HL-60 (cell line): ENCODE data around the gene SCN4A.
"Not testable (repeated sequence)": the region's sequence is repeated elsewhere in the genome, so short reads cannot be mapped to it uniquely, and the experiment has no call there.

Source experiments
- DNase-seq, 2 experiments: peaks; one replicate each; pipeline ENCODE4 v3.0.0-alpha.2; 2010 to 2020; ENCODE audit warnings: low read depth in 1 of 2, low spot score in 1 of 2
- H3K27ac ChIP-seq: fragments of 250-450 bp; sonication (Bioruptor Pico); replicated peaks from 2 replicates; pipeline ENCODE4 v1.5.1; 2020; ENCODE audit warnings: mild to moderate bottlenecking, moderate library complexity
- H3K27me3 ChIP-seq: fragments of 250-450 bp; sonication (Bioruptor Pico); 2 replicates; pipeline ENCODE4 v1.5.1; 2021; ENCODE audit warnings: mild to moderate bottlenecking, moderate library complexity; ENCODE audit not compliant: insufficient read depth, poor library complexity, severe bottlenecking
- H3K4me3 ChIP-seq: replicated peaks from 2 replicates; pipeline ENCODE4 v1.5.1; 2011; ENCODE audit warnings: mild to moderate bottlenecking, control low read depth, low read length; ENCODE audit not compliant: insufficient read depth

SCN4A gene

DNA sequence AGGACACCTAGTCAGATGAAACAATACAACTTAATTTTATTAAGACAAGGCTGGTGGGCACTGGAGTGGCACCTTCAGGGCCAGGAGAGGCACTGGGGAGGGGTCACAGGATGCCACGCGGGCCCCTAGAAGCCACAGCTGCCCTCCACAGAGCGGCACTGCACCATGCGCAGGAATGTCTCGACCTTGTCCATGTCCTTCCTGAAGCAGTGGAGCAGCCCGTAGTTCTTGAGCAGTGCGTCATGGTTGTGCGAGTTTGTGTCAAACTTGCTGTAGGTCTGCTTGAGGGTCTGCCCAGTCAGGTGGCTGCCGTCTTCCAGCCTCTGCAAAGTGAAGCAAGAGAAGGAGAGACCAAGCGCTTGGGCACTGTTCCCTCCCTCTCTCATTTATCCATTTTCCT lies 63.1 kb downstream of the SCN4A start:
- H3K27ac ChIP-seq, H3K4me3 ChIP-seq, DNase-seq, H3K27me3 ChIP-seq: not testable (repeated sequence)

DNA sequence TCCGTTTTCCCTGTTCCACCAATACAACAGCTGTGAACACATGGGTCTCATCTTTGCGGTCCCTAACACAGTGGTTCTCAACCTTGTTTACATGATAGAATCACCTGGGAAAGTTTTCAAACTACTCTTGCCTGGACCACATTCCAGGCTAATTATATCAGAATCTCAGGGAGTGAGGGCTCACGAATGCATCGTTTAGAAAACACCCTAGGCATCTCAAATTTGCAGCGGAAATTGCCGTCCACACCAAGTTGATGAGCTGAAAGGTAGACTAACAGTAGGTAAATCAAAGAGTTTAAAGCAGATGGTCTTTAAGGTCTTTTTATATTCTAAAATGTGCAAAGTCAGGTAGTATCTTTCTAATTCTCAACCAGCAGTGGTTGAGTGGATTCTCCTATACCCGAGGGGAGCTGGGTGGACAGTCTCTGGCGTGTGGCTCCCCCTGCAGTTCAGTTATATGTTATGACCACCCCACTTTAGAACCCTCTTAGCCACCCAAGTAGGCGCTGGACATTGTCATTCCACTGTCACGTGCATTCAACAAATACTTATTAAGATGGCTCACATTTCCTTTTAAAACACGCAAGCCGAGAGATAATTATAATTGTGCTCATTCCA lies 65.4 kb downstream of the SCN4A start:
- DNase-seq, H3K4me3 ChIP-seq, H3K27me3 ChIP-seq, H3K27ac ChIP-seq: not testable (repeated sequence)

GRCh38 chr17:63904796-63905195 lies 67.9 kb downstream of the SCN4A start:
- not testable (repeated sequence) for DNase-seq, H3K27ac ChIP-seq, H3K27me3 ChIP-seq, H3K4me3 ChIP-seq

- H3K27ac ChIP-seq, H3K4me3 ChIP-seq, H3K27me3 ChIP-seq: not testable (repeated sequence)
- DNase-seq, result peak in 1 of 2 experiments; percentile 24
These were observed 68.9 kb downstream of the SCN4A start for GRCh38 chr17:63903787-63904201.

- DNase-seq, result not testable (repeated sequence)
These were observed 70.7 kb downstream of the SCN4A start for GRCh38 chr17:63901971-63902370.

DNA sequence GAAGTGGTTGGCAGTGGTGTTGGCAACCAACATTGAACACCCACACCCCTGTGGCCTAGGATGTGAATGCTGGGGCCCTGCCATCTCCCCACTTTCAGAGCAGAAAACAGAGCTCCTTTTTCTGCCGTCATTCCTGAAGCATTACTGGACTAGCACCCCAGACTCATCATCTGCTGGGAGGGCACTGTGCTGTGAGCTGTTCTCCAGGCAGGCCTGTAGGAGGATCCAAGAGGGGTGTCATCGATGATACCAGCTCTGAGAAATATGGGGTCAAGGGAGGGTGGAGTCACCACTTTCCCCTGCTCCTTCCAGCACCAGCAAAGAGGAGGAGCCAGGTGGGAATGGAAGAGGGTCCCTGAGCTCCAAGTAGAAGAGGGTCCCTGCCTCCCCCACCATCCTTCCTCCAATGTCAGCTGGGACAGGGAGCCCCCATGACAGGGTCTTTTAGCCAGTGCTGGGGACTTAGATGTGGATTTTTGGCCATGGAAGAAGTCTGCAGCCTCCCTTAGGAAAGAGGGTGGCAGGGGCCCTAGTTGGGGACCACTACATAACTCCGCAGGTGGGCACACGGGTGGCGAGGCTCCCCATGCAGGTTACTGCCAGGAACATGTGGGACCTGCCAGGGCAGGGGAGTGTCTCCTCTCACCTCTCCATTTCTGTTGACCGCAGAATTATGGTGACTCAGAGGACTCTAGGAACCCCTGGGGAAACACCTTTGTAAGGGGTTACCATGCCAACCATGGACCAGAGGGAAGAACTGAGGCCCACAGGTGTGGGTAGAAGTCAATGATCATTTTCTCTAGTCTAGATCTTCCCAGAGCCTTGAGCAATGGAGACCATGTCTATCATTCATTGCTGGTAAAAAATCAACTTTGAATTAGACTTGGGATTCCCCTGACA lies 73.6 kb downstream of the SCN4A start:
- H3K27ac ChIP-seq, H3K4me3 ChIP-seq, H3K27me3 ChIP-seq, DNase-seq: not testable (repeated sequence)

More at GRCh38 chr17:63901971-63902370, 70.7 kb downstream of the SCN4A start:
- H3K4me3 ChIP-seq, H3K27ac ChIP-seq, H3K27me3 ChIP-seq: not testable (repeated sequence)

DNA sequence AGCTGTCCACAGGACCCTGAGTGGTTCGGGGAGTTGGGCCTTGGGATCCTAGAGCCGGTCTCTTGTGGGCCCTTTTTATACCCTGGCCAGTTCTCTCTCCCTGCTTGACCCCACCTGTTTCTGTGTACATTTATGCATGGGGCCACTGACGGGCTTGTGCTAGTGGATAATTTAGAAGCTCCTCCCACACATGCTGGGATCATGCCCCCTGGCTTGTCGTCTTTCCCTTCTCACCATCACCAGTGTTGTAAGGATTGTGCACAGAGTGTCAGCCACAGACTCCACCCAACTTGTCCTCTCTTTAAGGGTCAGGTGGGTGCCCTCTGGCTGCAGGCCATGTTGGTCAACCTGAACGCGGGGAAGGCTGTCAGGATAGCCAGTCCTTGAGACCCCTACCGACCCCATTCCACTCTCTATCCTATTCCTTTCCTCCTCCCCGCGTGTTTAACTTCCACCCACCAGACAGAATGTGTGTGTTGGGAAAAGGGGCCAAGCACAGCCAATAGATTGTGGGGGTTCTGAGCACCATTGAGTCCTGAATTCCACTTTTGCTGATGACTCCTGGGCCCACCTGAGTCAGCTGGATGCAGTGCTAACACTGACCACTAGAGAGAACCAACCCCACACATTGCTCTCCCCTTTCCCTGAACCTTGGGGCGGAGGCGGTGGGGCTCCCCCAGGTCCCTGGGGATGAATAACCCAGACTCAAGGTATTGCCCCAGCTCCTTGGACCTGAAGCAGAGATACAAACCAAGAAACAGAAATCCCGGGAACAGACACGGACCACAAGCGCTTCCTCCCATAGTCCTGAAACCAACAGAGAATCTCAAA lies 76.0 kb downstream of the SCN4A start, which contains the start of gene CSH1:
TSS of gene CSH1 (minus strand) at position 51 of the 831 bp plus-strand sequence. CDS start 63 bp downstream, outside the sequence.
- not testable (repeated sequence) for H3K27ac ChIP-seq, DNase-seq, H3K27me3 ChIP-seq, H3K4me3 ChIP-seq

GRCh38 chr17:63894821-63895220 lies 77.9 kb downstream of the SCN4A start:
- H3K27ac ChIP-seq, DNase-seq, H3K27me3 ChIP-seq: not testable (repeated sequence)

GRCh38 chr17:63894021-63894420 lies 78.7 kb downstream of the SCN4A start:
- H3K27ac ChIP-seq, DNase-seq, H3K4me3 ChIP-seq, H3K27me3 ChIP-seq: not testable (repeated sequence)

More at GRCh38 chr17:63894821-63895220, 77.9 kb downstream of the SCN4A start:
- H3K4me3 ChIP-seq, result not testable (repeated sequence)

- H3K27me3 ChIP-seq, DNase-seq, H3K4me3 ChIP-seq, H3K27ac ChIP-seq: not testable (repeated sequence)
These were observed 80.2 kb downstream of the SCN4A start for GRCh38 chr17:63892316-63893037.

DNA sequence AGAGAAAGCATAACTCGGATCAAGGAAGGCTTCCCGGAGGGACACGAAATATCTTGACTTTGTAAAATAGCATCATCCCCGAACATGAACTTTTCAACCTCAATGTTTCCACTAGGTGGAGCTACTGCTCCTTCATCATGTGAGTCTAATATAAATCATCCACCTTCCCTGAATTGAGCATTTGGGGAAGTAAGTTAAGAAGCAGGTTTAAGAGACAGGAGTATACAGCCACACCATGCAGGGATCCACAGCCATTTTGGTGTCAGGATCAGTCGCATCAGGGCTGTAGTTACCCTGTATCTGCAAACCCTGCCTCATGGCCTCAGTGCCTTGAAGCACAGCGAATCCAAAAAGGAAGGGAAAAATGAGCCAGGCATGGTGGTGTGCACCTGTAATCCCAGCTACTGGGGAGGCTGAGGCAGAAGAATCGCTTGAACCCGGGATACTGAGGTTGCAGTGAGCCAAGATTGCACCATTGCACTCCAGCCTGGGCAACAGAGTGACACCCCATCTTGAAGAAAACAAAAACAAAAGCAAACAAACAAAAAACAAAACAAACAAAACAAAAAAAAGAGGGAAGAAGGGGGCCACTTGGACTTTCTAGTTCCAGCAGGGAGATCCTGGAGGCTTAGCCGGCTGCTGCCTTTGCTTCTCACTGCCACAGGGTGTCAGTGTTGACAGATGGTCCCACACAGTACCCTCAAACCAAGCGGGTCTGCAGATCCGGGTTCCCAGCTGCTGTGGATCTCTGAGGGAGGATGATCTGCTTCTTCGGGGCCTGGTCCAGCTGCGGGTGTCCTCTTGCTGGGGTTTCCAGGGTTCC lies 83.5 kb downstream of the SCN4A start:
- H3K27me3 ChIP-seq, H3K27ac ChIP-seq, H3K4me3 ChIP-seq: not testable (repeated sequence)
- DNase-seq, result peak in 1 of 2 experiments; percentile 52
